ENCODE results near the gene LDOC1.
"Not testable (repeated sequence)": the region's sequence is repeated elsewhere in the genome, so short reads cannot be mapped to it uniquely, and the experiment has no call there.

The LDOC1 gene

GRCh38 chrX:141176586-141177451, at the start of gene LDOC1:
Gene LDOC1, minus strand, starts transcription at chrX:141177129. Its CDS starts 108 bp downstream, at chrX:141177021.
- DNase-seq (ENCODE audit: low read depth): peak; percentile 42

GRCh38 chrX:141221611-141222010, 44.7 kb upstream of the LDOC1 start:
- no peak for DNase-seq (ENCODE audit: low read depth)

- no peak for DNase-seq (ENCODE audit: low read depth)
Measured at GRCh38 chrX:141220342-141221008, 43.5 kb upstream of the LDOC1 start.

- no peak for DNase-seq (ENCODE audit: low read depth)
Measured at GRCh38 chrX:141214196-141214595, 37.3 kb upstream of the LDOC1 start.

GRCh38 chrX:141201962-141202361, 25.0 kb upstream of the LDOC1 start:
- DNase-seq (ENCODE audit: low read depth): no peak

- not testable (repeated sequence) for DNase-seq (ENCODE audit: low read depth)
Measured at GRCh38 chrX:141188573-141188972, 11.6 kb upstream of the LDOC1 start.

- DNase-seq (ENCODE audit: low read depth): no peak
Measured at GRCh38 chrX:141185366-141185765, 8.4 kb upstream of the LDOC1 start.

- no peak for DNase-seq (ENCODE audit: low read depth)
Measured at GRCh38 chrX:141183000-141183399, 6.1 kb upstream of the LDOC1 start.

GRCh38 chrX:141180851-141181250, 3.9 kb upstream of the LDOC1 start:
- DNase-seq (ENCODE audit: low read depth): no peak

GRCh38 chrX:141175786-141176185, 1.1 kb downstream of the LDOC1 start:
- DNase-seq (ENCODE audit: low read depth): no peak

GRCh38 chrX:141164406-141164805, 12.5 kb downstream of the LDOC1 start:
- no peak for DNase-seq (ENCODE audit: low read depth)

- no peak for DNase-seq (ENCODE audit: low read depth)
Measured at GRCh38 chrX:141158084-141158483, 18.8 kb downstream of the LDOC1 start.

GRCh38 chrX:141155231-141155630, 21.7 kb downstream of the LDOC1 start:
- DNase-seq (ENCODE audit: low read depth): not testable (repeated sequence)

GRCh38 chrX:141142946-141143345, 34.0 kb downstream of the LDOC1 start:
- DNase-seq (ENCODE audit: low read depth): no peak

- no peak for DNase-seq (ENCODE audit: low read depth)
Measured at GRCh38 chrX:141133272-141133671, 43.7 kb downstream of the LDOC1 start.

GRCh38 chrX:141127146-141127545, 49.8 kb downstream of the LDOC1 start:
- no peak for DNase-seq (ENCODE audit: low read depth)
